GM12878 (cell line): ENCODE measurements around the gene EVC. TPM values are rescaled to one million over a fixed set of nuclear protein-coding genes. Genes with fewer than 3 reads are reported as not detected.

Experiments
- ATAC-seq: fragments of 200-7000 bp; cut with Tn5 transposase; 3 replicates; pipeline ENCODE4 v1.9.1; 2020; ENCODE audit warnings: mild to moderate bottlenecking, moderate library complexity
- BruUV-seq: library from RNA; stranded (reverse); fragments of 400-500 nt; replicated peaks from 2 replicates; lab custom pipeline; 2021; lab: Mats Ljungman, UMichigan
- CTCF ChIA-PET: fragments of 300-600 bp; sonication (Branson Sonifier 250); formaldehyde crosslinking; extraction: SDS; loops from one replicate; lab custom pipeline; 2021; ENCODE audit warnings: inconsistent platforms; lab: Yijun Ruan, JAX
- POLR2A ChIA-PET: fragments of 350-600 bp; formaldehyde crosslinking; extraction: SDS; loops from one replicate; lab custom pipeline; 2021; ENCODE audit warnings: inconsistent platforms; lab: Charles Lee
- RAD21 ChIA-PET: fragments of 300-600 bp; sonication (Branson Sonifier 250); formaldehyde crosslinking; loops from one replicate; lab custom pipeline; 2023; ENCODE audit warnings: antibody characterized with exemption; ENCODE audit not compliant: unreplicated experiment; lab: Charles Lee
- SMC1A ChIA-PET: fragments of 300-600 bp; sonication (Branson Sonifier 250); formaldehyde crosslinking; loops from one replicate; lab custom pipeline; 2023; ENCODE audit not compliant: unreplicated experiment, uncharacterized antibody; lab: Charles Lee
- DNase-seq: peaks from one replicate; pipeline ENCODE4 v3.0.0-alpha.2; 2011; ENCODE audit warnings: low read depth, low spot score
- FAIRE-seq: peaks from 3 replicates; lab custom pipeline; 2011; peaks lifted over from hg19 to GRCh38; lab: Jason Lieb, UNC
- H2AFZ ChIP-seq: 2 replicates; pipeline ENCODE4 v1.6.0; 2011; ENCODE audit warnings: low read depth, low read length, control low read depth; ENCODE audit not compliant: control insufficient read depth
- H3K27ac ChIP-seq: 2 replicates; pipeline ENCODE4 v1.5.1; 2011; ENCODE audit warnings: control low read depth; ENCODE audit not compliant: control insufficient read depth, insufficient read depth
- H3K27me3 ChIP-seq, 2 experiments: replicated peaks in 1 of 2; 2 replicates each; pipeline versions ENCODE4 v1.6.0 to v1.6.1; 2011; ENCODE audit warnings: low read length in 1 of 2; ENCODE audit not compliant: control insufficient read depth in 2 of 2, insufficient read depth in 2 of 2
- H3K36me3 ChIP-seq, 2 experiments: 2 replicates each; pipeline ENCODE4 v1.5.1; 2011; ENCODE audit warnings: low read length in 1 of 2; ENCODE audit not compliant: control insufficient read depth in 2 of 2, insufficient read depth in 2 of 2
- H3K4me1 ChIP-seq: 2 replicates; pipeline ENCODE4 v1.6.1; 2011; ENCODE audit warnings: mild to moderate bottlenecking, low read length, moderate library complexity, mixed read lengths; ENCODE audit not compliant: control insufficient read depth, insufficient read depth
- H3K4me2 ChIP-seq: 2 replicates; pipeline ENCODE4 v1.6.0; 2011; ENCODE audit warnings: control low read depth; ENCODE audit not compliant: control insufficient read depth, insufficient read depth
- H3K4me3 ChIP-seq: fragments of 200-600 bp; sonication (generic); 2 replicates; pipeline ENCODE4 v1.5.1; 2016
- H3K79me2 ChIP-seq: 2 replicates; pipeline ENCODE4 v1.6.0; 2011; ENCODE audit warnings: low read length; ENCODE audit not compliant: control insufficient read depth, insufficient read depth
- H3K9ac ChIP-seq: 2 replicates; pipeline ENCODE4 v1.8.0; 2011; ENCODE audit warnings: low read length, control low read depth, mixed read lengths; ENCODE audit not compliant: control insufficient read depth, insufficient read depth
- H3K9me3 ChIP-seq: replicated peaks from 3 replicates; pipeline ENCODE4 v1.5.1; 2011; ENCODE audit warnings: mild to moderate bottlenecking, low read length; ENCODE audit not compliant: control insufficient read depth, insufficient read depth
- H4K20me1 ChIP-seq: 2 replicates; pipeline ENCODE4 v1.6.0; 2011; ENCODE audit not compliant: control insufficient read depth, insufficient read depth
- ASH2L ChIP-seq: fragments of 300-600, 200-600 bp; sonication (generic); IDR thresholded peaks from 2 replicates; pipeline ENCODE4 v1.6.1; 2017; ENCODE audit warnings: low read depth, mild to moderate bottlenecking, borderline replicate concordance
- CHD1 ChIP-seq: IDR thresholded peaks from 2 replicates; pipeline ENCODE4 v1.6.1; 2012; ENCODE audit warnings: low read depth, low read length, improper control_type of control experiment
- CHD4 ChIP-seq: fragments of 200-600 bp; sonication (generic); IDR thresholded peaks from 2 replicates; pipeline ENCODE4 v1.6.1; 2016; ENCODE audit warnings: mild to moderate bottlenecking
- DPF2 ChIP-seq: fragments of 450-650 bp; IDR thresholded peaks from 2 replicates; pipeline ENCODE4 v1.6.1; 2017; ENCODE audit warnings: mild to moderate bottlenecking
- GATAD2B ChIP-seq: fragments of 450-650 bp; conservative IDR thresholded peaks from 2 replicates; pipeline ENCODE4 v1.6.1; 2017; ENCODE audit warnings: low read depth, mild to moderate bottlenecking, moderate library complexity
- HCFC1 ChIP-seq: fragments of 150-350 bp; IDR thresholded peaks from 2 replicates; pipeline ENCODE4 v1.6.1; 2014; ENCODE audit warnings: low read length
- IKZF1 ChIP-seq: fragments of 450-650 bp; conservative IDR thresholded peaks from 2 replicates; pipeline ENCODE4 v1.6.1; 2017; ENCODE audit warnings: antibody characterized with exemption, mild to moderate bottlenecking
- KAT2A ChIP-seq: conservative IDR thresholded peaks from 2 replicates; pipeline ENCODE4 v1.6.1; 2011; ENCODE audit warnings: low read depth, low read length; ENCODE audit not compliant: control insufficient read depth
- KDM1A ChIP-seq: fragments of 200-600 bp; sonication (generic); IDR thresholded peaks from 2 replicates; pipeline ENCODE4 v1.6.1; 2016; ENCODE audit warnings: borderline replicate concordance
- KLF5 ChIP-seq: fragments of 450-650 bp; IDR thresholded peaks from 2 replicates; pipeline ENCODE4 v1.6.1; 2014; ENCODE audit warnings: mild to moderate bottlenecking; ENCODE audit not compliant: partially characterized antibody
- PML ChIP-seq: IDR thresholded peaks from 2 replicates; pipeline ENCODE4 v1.6.1; 2012; ENCODE audit warnings: low read length, inconsistent platforms
- POU2F2 ChIP-seq: IDR thresholded peaks from 3 replicates; pipeline ENCODE4 v1.6.1; 2011; ENCODE audit warnings: low read depth, mild to moderate bottlenecking, low read length, borderline replicate concordance
- TARDBP ChIP-seq: IDR thresholded peaks from 2 replicates; pipeline ENCODE4 v1.6.1; 2016; ENCODE audit warnings: borderline replicate concordance
- ZZZ3 ChIP-seq: IDR thresholded peaks from 2 replicates; pipeline ENCODE4 v1.6.1; 2011; ENCODE audit warnings: low read depth; ENCODE audit not compliant: control insufficient read depth, insufficient read length
- WGBS: methylation state at CpG from one replicate; pipeline ENCODE4 v1.1.6; 2016; ENCODE audit warnings: low lambda C conversion rate; ENCODE audit not compliant: insufficient replicate concordance, insufficient coverage; ENCODE audit errors: missing lambda C conversion rate; 5-methylcytosine and 5-hydroxymethylcytosine counted together
- in situ Hi-C: fragments of 300-500 bp; cut with MboI; formaldehyde crosslinking; loops from 9 replicates; pipeline ENCODE4 v1.14.3; 2018; ENCODE audit warnings: mixed read lengths
- intact Hi-C: fragments of 100-400 bp; cut with micrococcal nuclease; formaldehyde crosslinking; loops from one replicate; pipeline ENCODE4 v1.14.2; 2022; ENCODE audit not compliant: unreplicated experiment
- polyA plus RNA-seq, 11 experiments: library from polyadenylated mRNA; depleted of rRNA in 4 of 11; unstranded in 6 of 11; stranded (reverse) in 5 of 11; fragments of >200 nt; fragmentation: Nextera tagmentation in 4 of 11; fragmentation: Illumina TruSeq in 1 of 11; extraction: Ambion mirVana in 4 of 11; extraction: Trizol in 1 of 11; gene quantifications; 1 replicate in 1 of 11; 2 replicates in 10 of 11; pipeline versions ENCODE4 v1.2.1 to v1.2.3, GENCODE V29; 2011 to 2016; ENCODE audit warnings: inconsistent platforms in 2 of 11, missing spikeins in 2 of 11, low read depth in 1 of 11
- total RNA-seq, 4 experiments: library from RNA; depleted of rRNA in 3 of 4; stranded (reverse); fragments of >200 nt in 3 of 4; fragmentation: Illumina TruSeq in 1 of 4; extraction: Trizol in 1 of 4; gene quantifications; 2 replicates each; pipeline versions ENCODE4 v1.2.1 to v1.2.3, GENCODE V29; 2013 to 2021

The EVC gene
- total and polyA plus RNA-seq, 10 of the 15 experiments (the other 5 are each of a cell fraction or from before 2014, with no cell fraction given) = 0.87 to 55.9 (median 15.6) TPM

DNA sequence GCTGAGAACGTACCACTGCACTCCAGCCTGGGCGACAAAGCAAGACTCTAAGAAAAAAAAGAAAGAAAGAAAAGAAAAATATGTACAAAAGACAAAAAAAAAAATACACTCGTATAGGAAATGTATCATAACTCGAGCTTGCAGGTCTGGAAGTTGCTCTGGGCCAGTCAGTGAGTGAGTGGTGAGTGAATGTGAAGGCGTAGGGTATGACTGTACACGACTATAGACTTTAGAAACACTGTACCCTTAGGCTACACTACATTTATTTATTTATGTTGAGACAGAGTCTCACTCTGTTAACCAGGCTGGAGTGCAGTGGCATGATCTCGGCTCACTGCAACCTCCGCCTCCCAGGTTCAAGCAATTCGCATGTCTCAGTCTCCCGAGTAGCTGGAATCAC is 32.0 kb upstream of the EVC start:
- Histone ChIP-seq H3K4me2 (no peak overlapping the region), H3K27ac (no peak overlapping the region), H3K4me3 (no peak overlapping the region), H3K9ac (no peak overlapping the region), H3K79me2 (no peaks in the 10 kb centered on the region), H3K4me1 (no peaks in the 10 kb centered on the region), H2AFZ (no peak overlapping the region), H4K20me1 (no peaks in the 10 kb centered on the region), H3K36me3 (no peaks in the 10 kb centered on the region), H3K27me3 (no peaks in the 10 kb centered on the region), H3K9me3 (no peaks in the 10 kb centered on the region)
- in situ Hi-C loops (no loop called here), intact Hi-C loops (no loop called here)
- TF ChIP-seq ASH2L (no peak), PML (no peak), CHD1 (no peak), HCFC1 (no peak), CHD4 (no peak), GATAD2B (no peak), POU2F2 (no peak)
- ChIA-PET RAD21 (no interaction called here), SMC1A (no interaction called here), POLR2A (no interaction called here), CTCF (no interaction called here)
- no TSS peak for BruUV-seq
- DNase-seq = no peak
- ATAC-seq = no peak
- 39% methylated on average over 10 of the region's 10 CpGs for WGBS
- FAIRE-seq = no peak

DNA sequence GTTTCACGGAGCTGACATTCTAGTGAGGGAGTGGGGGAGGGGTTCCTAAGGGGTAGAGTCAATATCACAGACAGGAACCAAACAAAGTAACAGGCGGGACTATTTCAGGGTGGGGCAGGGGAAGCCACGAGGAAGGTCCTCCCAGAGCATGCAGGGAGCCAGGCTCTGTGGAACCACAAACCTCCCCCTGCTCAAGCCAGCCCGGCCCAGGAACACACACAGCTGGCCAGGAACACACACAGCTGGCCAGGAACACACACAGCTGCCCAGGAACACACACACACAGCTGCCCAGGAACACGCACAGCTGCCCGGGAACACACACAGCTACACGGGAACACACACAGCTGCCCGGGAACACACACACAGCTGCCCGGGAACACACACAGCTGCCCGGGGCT is 27.4 kb upstream of the EVC start:
- no peaks in the 10 kb centered on the region for H3K79me2 ChIP-seq

More for the DNA sequence above, 27.4 kb upstream of the EVC start:
- ChIA-PET CTCF (interaction anchor here (1.6 kb wide), 1 partner anchor 10 kb away, joined by 3 read pairs; no protein-coding TSS in a partner anchor), SMC1A (interaction anchor here (1.4 kb wide), 1 partner anchor 22 kb away, joined by 4 read pairs; no protein-coding TSS in a partner anchor), RAD21 (no interaction called here), POLR2A (no interaction called here)
- no peak for DNase-seq
- intact Hi-C loops (no loop called here), in situ Hi-C loops (no loop called here)
- Histone ChIP-seq H3K9ac (no peak overlapping the region), H4K20me1 (no peaks in the 10 kb centered on the region), H2AFZ (no peak overlapping the region), H3K4me1 (no peaks in the 10 kb centered on the region), H3K4me2 (no peak overlapping the region), H3K27me3 (no peaks in the 10 kb centered on the region), H3K4me3 (no peak overlapping the region), H3K36me3 (no peaks in the 10 kb centered on the region; a peak in 2 of 4 replicates), H3K27ac (no peak overlapping the region), H3K9me3 (no peaks in the 10 kb centered on the region)
- WGBS = 7% methylated on average over 10 of the region's 10 CpGs
- no peak for ATAC-seq
- FAIRE-seq = no peak
- no peak for TF ChIP-seq DPF2
- no peak for TF ChIP-seq KAT2A
- TF ChIP-seq KLF5 = no peak
- TF ChIP-seq KDM1A = no peak
- no peak for TF ChIP-seq ZZZ3
- TF ChIP-seq TARDBP = no peak
- TF ChIP-seq IKZF1 = no peak
- no TSS peak for BruUV-seq
